ENCODE data around the gene TRIM27.
"Not testable (repeated sequence)": the region's sequence is repeated elsewhere in the genome, so short reads cannot be mapped to it uniquely, and the experiment has no call there.

TRIM27 gene, protein sequence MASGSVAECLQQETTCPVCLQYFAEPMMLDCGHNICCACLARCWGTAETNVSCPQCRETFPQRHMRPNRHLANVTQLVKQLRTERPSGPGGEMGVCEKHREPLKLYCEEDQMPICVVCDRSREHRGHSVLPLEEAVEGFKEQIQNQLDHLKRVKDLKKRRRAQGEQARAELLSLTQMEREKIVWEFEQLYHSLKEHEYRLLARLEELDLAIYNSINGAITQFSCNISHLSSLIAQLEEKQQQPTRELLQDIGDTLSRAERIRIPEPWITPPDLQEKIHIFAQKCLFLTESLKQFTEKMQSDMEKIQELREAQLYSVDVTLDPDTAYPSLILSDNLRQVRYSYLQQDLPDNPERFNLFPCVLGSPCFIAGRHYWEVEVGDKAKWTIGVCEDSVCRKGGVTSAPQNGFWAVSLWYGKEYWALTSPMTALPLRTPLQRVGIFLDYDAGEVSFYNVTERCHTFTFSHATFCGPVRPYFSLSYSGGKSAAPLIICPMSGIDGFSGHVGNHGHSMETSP

GRCh38 chr6:28923318-28924102 lies at the start of gene TRIM27:
TRIM27 (minus strand) TSS chr6:28923985; CDS start chr6:28923632, 353 bp downstream.
- peak; percentile 92 for DNase-seq (ENCODE audit: low spot score)

DNA sequence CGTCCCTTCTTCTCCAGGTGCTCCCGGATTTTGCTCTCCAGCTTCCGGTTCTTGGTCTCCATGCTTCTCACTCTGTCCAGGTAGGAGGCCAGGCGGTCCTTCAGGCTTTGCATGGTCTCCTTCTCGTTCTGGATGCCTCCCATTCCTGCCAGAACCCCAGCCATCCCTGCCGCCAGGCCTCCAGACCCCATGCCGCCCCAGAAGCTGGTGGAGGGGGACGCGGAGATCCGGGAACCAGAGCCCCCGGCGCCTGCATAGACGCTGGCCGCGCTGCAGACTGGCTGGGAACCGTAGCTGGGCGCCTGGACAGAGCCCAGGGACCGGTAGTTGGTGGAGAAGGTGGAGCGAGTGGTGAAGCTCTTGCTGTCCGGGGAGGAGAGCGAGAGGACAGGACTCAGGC lies 46.3 kb upstream of the TRIM27 start:
- DNase-seq (ENCODE audit: low spot score): not testable (repeated sequence)

DNA sequence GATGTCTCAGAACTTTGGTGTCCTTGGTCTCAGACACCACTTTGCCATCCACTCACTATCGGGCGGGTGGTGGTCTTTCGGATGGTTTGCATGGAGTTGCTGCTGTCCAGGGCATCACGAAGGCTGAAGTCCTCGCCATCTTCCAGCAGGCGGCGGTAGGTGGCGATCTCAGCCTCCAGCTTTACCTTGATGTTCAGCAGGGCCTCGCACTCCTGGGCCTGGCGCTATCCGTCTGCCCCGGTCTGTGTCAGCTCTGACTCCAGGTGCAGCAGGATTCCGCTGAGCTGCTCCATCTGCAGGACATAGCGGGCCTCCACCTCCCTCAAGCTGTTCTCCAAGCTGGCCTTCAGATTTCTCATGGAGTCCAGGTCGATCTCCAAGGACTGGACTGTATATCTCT lies 45.3 kb upstream of the TRIM27 start:
- no peak for DNase-seq (ENCODE audit: low spot score)

- no peak for DNase-seq (ENCODE audit: low spot score)
Measured at GRCh38 chr6:28968476-28968875, 44.7 kb upstream of the TRIM27 start.

DNA sequence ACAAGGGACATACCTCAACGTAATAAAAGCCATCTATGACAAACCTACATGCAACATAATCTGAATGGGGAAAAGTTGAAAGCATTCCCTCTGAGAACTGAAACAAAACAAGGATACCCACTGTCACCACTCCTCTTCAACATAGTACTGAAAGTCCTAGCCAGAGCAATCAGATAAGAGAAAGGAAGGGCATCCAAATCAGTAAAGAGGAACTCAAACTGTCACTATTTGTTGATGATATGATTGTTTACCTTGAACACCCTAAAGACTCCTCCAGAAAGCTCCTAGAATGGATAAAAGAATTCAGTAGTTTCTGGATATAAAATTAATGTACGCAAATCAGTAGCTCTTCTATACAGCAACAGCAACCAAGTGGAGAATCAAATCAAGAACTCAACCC lies 41.9 kb upstream of the TRIM27 start:
- DNase-seq (ENCODE audit: low spot score): no peak

DNA sequence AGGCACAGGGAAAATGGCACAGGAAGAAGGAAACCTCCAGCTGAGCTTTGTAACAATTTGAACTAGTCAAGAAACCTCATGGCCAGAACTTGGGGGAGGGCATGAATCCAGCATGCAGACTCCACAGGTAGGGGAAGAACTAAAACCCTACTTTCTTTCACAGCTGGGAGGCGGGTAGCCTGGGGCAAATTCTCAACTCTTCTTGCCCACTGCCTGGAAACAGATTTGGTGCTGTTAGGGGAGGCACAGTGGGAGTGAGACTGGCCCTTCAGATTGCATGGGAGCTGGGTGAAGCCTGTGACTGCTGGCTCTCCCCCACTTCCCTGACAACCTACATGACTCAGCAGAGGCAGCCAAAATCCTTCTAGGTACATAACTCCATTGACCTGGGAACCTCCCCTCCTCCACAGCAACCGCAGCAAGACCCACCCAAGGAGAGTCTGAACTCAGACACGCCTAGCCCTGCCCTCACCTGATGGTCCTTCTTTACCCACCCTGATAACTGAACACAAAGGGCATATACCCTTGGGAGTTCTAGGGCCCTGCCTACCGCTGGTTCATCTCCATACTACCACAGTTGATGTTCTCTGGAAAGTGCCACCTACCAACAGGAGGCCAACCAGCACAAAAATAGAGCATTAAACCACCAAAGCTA lies 37.2 kb upstream of the TRIM27 start:
- no peak for DNase-seq (ENCODE audit: low spot score)

DNA sequence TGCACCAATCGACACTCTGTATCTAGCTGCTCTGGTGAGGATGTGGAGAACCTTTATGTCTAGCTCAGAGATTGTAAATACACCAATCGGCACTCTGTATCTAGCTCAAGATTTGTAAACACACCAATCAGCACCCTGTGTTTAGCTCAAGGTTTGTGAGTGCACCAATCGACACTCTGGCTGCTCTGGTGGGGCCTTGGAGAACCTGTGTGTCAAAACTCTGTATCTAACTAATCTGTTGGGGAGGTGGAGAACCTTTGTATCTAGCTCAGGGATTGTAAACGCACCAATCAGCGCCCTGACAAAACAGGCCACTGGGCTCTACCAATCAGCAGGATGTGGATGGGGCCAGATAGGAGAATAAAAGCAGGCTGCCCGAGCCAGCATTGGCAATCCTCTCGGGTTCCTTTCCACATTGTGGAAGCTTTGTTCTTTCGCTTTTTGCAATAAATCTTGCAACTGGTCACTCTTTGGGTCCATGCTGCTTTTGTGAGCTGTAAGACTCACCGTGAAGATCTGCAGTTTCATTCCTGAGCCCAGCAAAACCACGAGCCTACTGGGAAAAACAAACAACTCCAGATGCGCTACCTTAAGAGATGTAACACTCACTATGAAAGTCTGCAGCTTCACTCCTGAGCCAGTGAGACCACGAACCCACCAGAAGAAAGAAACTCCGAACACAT lies 34.9 kb upstream of the TRIM27 start:
- DNase-seq (ENCODE audit: low spot score): not testable (repeated sequence)

DNA sequence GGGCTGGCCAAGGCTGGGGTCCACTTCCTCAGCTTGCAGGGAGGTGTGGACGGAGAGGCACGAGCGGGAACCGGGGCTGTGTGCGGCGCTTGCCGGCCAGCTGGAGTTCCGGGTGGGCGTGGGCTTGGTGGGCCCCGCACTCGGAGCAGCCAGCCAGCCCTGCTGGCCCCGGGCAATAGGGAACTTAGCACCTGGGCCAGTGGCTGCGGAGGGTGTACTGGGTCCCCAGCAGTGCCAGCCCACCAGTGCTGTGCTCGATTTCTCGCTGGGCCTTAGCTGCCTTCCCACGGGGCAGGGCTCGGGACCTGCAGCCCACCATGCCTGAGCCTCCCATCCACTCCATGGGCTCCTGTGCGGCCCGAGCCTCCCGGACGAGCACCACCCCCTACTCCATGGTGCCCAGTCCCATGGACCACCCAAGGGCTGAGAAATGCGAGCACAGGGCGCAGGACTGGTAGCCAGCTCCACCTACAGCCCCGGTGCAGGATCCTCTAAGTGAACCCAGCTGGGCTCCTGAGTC lies 34.1 kb upstream of the TRIM27 start:
- DNase-seq (ENCODE audit: low spot score): not testable (repeated sequence)

DNA sequence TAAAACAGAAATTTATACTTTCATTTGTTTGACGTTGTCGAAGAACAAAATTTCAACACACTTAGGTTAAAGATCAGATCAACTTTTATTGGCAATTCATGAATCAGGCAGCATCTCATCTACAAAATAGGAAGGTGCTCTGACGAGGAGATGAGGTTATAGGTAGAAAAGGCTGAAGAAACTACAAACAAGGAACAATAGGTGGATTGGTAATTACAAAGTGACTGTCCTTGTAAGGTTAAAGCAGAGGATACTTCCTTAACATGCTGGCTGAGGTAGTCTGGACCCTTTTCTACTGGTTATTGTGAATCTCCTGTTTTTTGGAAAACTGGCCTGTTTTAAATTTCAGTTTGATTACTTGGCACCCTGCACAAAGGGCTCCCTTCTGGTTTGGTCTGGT lies 32.5 kb upstream of the TRIM27 start:
- no peak for DNase-seq (ENCODE audit: low spot score)

- DNase-seq (ENCODE audit: low spot score): peak; percentile 54
Measured at GRCh38 chr6:28953585-28954258, 29.9 kb upstream of the TRIM27 start.

- peak; percentile 68 for DNase-seq (ENCODE audit: low spot score)
Measured at GRCh38 chr6:28953039-28953584, 29.3 kb upstream of the TRIM27 start.

GRCh38 chr6:28949656-28950195 lies 25.9 kb upstream of the TRIM27 start:
- not testable (repeated sequence) for DNase-seq (ENCODE audit: low spot score)

DNA sequence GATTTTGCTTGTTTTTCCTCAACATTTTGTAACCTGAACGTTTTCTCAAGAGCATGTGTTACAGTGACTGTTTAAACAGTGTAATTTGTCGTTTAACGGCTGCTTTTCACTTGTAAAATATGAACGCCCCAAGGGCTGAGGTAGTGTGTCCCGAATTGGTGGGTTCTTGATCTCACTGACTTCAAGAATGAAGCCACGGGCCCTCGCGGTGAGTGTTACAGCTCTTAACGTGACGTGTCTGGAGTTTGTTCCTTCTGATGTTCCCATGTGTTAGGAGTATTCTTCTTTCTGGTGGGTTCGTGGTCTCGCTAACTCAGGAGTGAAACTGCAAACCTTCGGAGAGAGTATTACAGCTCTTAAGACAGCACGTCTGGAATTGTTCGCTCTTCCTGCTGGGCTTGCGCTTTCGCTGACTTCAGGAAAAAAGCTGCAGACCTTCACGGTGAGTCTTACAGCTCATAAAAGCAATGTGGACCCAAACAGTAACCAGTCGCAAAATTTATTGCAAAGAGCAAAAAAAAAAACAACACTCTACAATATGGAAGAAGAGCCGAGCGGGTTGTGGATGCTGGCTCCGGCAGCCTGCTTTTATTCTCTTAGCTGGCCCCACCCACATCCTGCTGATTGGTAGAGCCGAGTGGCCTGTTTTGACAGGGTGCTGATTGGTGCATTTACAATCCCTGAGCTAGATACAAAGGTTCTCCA lies 25.1 kb upstream of the TRIM27 start:
- no peak for DNase-seq (ENCODE audit: low spot score)

DNA sequence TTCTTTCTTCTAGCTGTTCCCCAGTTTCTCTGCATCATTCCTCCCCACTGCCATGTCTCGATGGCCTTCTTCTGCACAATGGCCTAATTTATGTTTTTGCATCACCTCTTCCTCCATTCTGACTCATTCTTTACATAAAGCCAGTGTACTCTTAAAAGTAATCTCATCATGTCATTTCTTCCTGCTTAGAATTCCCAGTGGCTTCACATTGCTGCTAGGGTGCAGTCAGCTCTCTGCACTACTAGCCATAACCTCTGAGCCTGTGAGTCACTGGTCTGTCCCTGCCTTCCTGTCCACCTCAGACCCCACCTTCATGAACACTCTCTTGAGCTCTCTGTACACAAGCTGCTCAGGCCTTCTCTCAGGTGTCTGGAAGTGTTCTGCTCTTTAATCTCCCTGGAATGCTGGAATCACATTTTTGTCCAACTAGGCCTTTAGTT lies 24.1 kb upstream of the TRIM27 start:
- DNase-seq (ENCODE audit: low spot score): no peak

- no peak for DNase-seq (ENCODE audit: low spot score)
Measured at GRCh38 chr6:28947067-28947765, 23.4 kb upstream of the TRIM27 start.

GRCh38 chr6:28945349-28945748 lies 21.6 kb upstream of the TRIM27 start:
- DNase-seq (ENCODE audit: low spot score): no peak

- peak; percentile 77 for DNase-seq (ENCODE audit: low spot score)
Measured at GRCh38 chr6:28944412-28944865, 20.7 kb upstream of the TRIM27 start.

- DNase-seq (ENCODE audit: low spot score): peak; percentile 92
Measured at GRCh38 chr6:28943557-28944411, 20.0 kb upstream of the TRIM27 start.

Measured in ecto neural progenitor cell (in vitro differentiated cells).